SU-DHL-6 (cell line): ENCODE data around the gene C6orf89.

Source experiments
- EZH2phosphoT487 ChIP-seq: fragments of 200-600 bp; sonication (generic), shearing (Covaris generic); conservative IDR thresholded peaks from 2 replicates; pipeline ENCODE4 v1.6.1; 2018; ENCODE audit warnings: mild to moderate bottlenecking, antibody characterized with exemption, low read length, moderate library complexity, mixed read lengths
- TF ChIP-seq, protein P1 (sequence below): fragments of 200-600 bp; sonication (generic); IDR thresholded peaks from one replicate; pipeline ENCODE4 v1.5.1; 2017; ENCODE audit warnings: antibody characterized with exemption, mild to moderate bottlenecking, low read length, moderate library complexity; ENCODE audit not compliant: insufficient read depth, poor library complexity, severe bottlenecking

DNA sequence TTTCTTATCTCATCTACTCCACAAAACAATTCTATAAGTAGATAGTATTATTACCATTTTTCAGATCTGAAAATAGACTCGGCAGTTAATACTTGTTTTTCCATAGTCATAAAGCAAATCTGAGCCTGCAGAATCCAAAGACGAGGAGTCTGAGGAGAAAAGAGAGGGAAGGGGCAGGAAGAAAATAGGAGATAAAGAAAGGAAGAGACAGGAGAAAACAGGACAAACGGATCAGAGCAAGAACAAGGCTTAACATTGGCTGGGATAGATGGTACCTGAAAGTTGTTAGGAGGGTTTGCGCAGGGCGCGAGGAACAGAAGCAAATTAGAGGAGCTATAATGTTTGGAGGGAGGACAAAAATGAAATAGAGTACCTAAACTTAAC is 10.5 kb upstream of the C6orf89 start:
- TF ChIP-seq, protein P1, sequence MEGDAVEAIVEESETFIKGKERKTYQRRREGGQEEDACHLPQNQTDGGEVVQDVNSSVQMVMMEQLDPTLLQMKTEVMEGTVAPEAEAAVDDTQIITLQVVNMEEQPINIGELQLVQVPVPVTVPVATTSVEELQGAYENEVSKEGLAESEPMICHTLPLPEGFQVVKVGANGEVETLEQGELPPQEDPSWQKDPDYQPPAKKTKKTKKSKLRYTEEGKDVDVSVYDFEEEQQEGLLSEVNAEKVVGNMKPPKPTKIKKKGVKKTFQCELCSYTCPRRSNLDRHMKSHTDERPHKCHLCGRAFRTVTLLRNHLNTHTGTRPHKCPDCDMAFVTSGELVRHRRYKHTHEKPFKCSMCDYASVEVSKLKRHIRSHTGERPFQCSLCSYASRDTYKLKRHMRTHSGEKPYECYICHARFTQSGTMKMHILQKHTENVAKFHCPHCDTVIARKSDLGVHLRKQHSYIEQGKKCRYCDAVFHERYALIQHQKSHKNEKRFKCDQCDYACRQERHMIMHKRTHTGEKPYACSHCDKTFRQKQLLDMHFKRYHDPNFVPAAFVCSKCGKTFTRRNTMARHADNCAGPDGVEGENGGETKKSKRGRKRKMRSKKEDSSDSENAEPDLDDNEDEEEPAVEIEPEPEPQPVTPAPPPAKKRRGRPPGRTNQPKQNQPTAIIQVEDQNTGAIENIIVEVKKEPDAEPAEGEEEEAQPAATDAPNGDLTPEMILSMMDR = no peak
- TF ChIP-seq EZH2phosphoT487 = no peak
